Kidney (tissue), 14 donors: ENCODE measurements around the gene CLEC7A. TPM values are rescaled to one million over a fixed set of nuclear protein-coding genes. Genes with fewer than 3 reads are reported as not detected.

Experiments
- DNase-seq, 5 donors: peaks; one replicate each; pipeline ENCODE4 v3.0.0-alpha.2; 2013 to 2020
- FAIRE-seq: peaks from 2 replicates; lab custom pipeline; 2012; peaks lifted over from hg19 to GRCh38; lab: Jason Lieb, UNC
- H3K27ac ChIP-seq, 2 donors: one replicate each; pipeline ENCODE4 v1.7.0; 2013; ENCODE audit warnings: low read depth in 2 of 2, low read length in 2 of 2, inconsistent platforms in 1 of 2
- H3K27me3 ChIP-seq: one replicate; pipeline ENCODE4 v1.7.1; 2013; ENCODE audit warnings: low read length, inconsistent platforms; ENCODE audit not compliant: control insufficient read depth, insufficient read depth
- H3K36me3 ChIP-seq, 3 donors: one replicate each; pipeline versions ENCODE4 v1.7.0 to v1.7.1; 2013; ENCODE audit warnings: low read length in 3 of 3, control low read depth in 1 of 3, inconsistent platforms in 1 of 3; ENCODE audit not compliant: insufficient read depth in 3 of 3, control insufficient read depth in 2 of 3
- H3K4me1 ChIP-seq, 3 donors: one replicate each; pipeline versions ENCODE4 v1.7.0 to v1.7.1; 2013; ENCODE audit warnings: low read length in 3 of 3, inconsistent platforms in 1 of 3, low read depth in 1 of 3; ENCODE audit not compliant: control insufficient read depth in 2 of 3, insufficient read depth in 2 of 3
- H3K4me3 ChIP-seq, 3 donors: one replicate each; pipeline versions ENCODE4 v1.7.0 to v1.8.1; 2013; ENCODE audit warnings: low read length in 3 of 3, control low read depth in 1 of 3, inconsistent platforms in 1 of 3
- H3K9ac ChIP-seq, 3 donors: one replicate each; pipeline versions ENCODE4 v1.7.0 to v1.7.1; 2013; ENCODE audit warnings: low read length in 3 of 3, control low read depth in 1 of 3, inconsistent platforms in 1 of 3
- H3K9me3 ChIP-seq, 3 donors: one replicate each; pipeline versions ENCODE4 v1.7.0 to v1.7.1; 2013; ENCODE audit warnings: low read length in 3 of 3, control low read depth in 1 of 3, inconsistent platforms in 1 of 3; ENCODE audit not compliant: control insufficient read depth in 2 of 3, insufficient read depth in 1 of 3
- intact Hi-C: fragments of 100-400 bp; cut with DNase I; formaldehyde crosslinking; loops from one replicate; pipeline ENCODE4 v1.11.1; 2022
- polyA plus RNA-seq: library from polyadenylated mRNA; stranded (reverse); fragments of 350-450 nt; fragmentation: Illumina TruSeq; extraction: RNeasy Lipid Tissue Mini Kit (QIAGEN cat#74804); gene quantifications from one replicate; pipeline ENCODE4 v1.2.3, GENCODE V29; 2014; ENCODE audit warnings: low read depth, low replicate concordance; ENCODE audit not compliant: insufficient read depth
- total RNA-seq: library from RNA; stranded (reverse); fragmentation: NEBNext Ultra II Directional; extraction: Animal tissue kit (Norgen Biotek cat#: 25700); gene quantifications from one replicate; pipeline ENCODE4 v1.2.1, GENCODE V29; 2021
- TF ChIP-seq, protein P1 (sequence below): IDR thresholded peaks from 3 replicates; pipeline ENCODE4 v1.5.1; 2012; ENCODE audit warnings: mild to moderate bottlenecking, moderate library complexity, borderline replicate concordance; ENCODE audit not compliant: insufficient read depth; ENCODE audit errors: extremely low read depth
- donor health status: control.
- donor health status: control.
- donor health status: control.
- donor health status: control.
- donor health status: control.
- donor health status: DM: yes; HTN: yes; CAD: no.
- donor health status: Normal renal cell carcinoma (clear cell type).

The CLEC7A gene
- total and polyA plus RNA-seq, 2 donors from 2014 or later: 0.43 to 20.0 TPM

DNA sequence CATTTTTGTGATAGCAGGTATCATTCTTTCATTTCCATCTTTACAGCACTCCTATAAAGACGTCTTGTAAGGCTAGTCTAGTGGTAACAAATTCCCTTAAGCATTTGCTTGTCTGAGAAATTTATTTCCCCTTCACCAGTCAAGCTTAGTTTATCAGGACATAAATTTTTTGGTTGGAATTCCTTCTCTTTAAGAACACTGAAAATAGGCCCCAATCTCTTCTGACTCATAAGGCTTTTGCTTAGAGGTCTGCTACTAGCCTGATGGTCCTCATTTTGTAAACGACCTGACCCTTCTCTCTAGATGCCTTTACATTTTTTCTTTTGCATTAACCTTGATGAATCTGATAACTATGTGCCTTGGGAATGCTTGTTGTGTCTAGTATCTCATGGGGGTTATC is 21.6 kb upstream of the CLEC7A start:
- Histone ChIP-seq H3K27ac (no peak overlapping the region), H3K4me1 (peaks cover 0 to 6% (median 2%) of the 10 kb centered on the region in 3 donors), H3K36me3 (no peaks in the 10 kb centered on the region), H3K4me3 (no peak overlapping the region), H3K9me3 (no peaks in the 10 kb centered on the region), H3K9ac (no peak overlapping the region), H3K27me3 (no peaks in the 10 kb centered on the region)
- DNase-seq (no peak), FAIRE-seq (no peak)
- intact Hi-C loops: no loop called here
- TF ChIP-seq, protein P1, sequence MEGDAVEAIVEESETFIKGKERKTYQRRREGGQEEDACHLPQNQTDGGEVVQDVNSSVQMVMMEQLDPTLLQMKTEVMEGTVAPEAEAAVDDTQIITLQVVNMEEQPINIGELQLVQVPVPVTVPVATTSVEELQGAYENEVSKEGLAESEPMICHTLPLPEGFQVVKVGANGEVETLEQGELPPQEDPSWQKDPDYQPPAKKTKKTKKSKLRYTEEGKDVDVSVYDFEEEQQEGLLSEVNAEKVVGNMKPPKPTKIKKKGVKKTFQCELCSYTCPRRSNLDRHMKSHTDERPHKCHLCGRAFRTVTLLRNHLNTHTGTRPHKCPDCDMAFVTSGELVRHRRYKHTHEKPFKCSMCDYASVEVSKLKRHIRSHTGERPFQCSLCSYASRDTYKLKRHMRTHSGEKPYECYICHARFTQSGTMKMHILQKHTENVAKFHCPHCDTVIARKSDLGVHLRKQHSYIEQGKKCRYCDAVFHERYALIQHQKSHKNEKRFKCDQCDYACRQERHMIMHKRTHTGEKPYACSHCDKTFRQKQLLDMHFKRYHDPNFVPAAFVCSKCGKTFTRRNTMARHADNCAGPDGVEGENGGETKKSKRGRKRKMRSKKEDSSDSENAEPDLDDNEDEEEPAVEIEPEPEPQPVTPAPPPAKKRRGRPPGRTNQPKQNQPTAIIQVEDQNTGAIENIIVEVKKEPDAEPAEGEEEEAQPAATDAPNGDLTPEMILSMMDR: no peak

DNA sequence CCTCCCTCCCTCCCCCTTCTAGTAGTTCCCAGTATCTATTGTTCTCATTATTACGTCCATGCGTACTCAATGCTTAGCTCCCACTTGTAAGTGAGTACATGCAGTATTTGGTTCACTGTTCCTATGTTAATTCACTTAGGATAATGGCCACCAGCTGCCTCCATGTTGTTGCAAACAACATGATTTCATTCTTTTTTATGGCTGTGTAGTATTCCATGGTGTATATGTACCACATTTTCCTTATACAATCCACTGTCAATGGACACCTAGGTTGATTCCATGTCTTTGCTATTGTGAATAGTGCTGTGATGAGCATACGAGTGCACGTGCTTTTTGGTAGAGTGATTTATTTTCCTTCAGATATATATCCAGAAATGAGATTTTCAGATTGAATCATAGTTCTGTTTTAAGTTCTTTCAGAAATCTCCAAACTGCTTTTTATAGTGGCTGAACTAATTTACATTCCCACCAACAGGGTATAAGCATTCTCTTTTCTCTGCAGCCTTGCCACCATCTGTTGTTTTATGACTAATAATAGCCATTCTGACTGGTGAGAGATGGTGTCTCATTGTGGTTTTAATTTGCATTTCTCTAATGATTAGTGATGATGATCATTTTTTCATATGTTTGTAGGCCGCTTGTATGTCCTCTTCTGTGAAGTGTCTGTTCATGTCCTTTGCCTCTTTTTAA is 17.9 kb upstream of the CLEC7A start:
- H3K9ac ChIP-seq: no peak overlapping the region
- H3K27me3 ChIP-seq: no peaks in the 10 kb centered on the region
- DNase-seq (no peak), FAIRE-seq (no peak)
- no peak overlapping the region for H3K27ac ChIP-seq
- no peaks in the 10 kb centered on the region for H3K36me3 ChIP-seq
- no peaks in the 10 kb centered on the region for H3K9me3 ChIP-seq
- no peaks in the 10 kb centered on the region for H3K4me1 ChIP-seq
- intact Hi-C loops: no loop called here
- TF ChIP-seq, protein P1: no peak
- no peak overlapping the region for H3K4me3 ChIP-seq

DNA sequence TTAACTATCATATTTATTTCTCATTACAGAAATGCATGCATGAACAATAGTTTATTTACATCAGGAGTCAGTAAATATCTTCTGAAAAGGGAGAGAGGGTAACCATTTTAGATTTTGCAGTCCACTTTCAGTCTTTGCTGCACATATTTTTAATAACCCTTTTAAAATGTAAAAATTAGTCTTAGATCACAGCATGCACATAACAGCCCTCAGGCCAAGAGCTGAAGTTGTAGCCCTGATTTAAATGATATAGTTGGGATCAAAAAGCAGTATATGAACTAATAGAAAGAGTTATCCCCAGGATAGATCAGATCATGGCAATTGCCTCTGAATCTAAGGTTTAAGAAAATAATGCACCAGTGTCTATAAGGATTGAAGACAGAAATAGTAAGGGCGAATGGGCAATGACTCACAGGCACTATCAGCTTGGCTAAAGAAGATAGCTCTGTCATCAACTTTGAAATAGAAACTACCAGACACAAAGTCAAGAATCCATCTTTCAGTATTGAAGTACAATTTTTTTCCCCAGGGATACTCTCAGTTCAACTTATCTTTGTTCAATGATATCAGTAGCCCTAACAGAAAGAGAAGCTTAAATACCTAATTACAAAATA is 13.1 kb upstream of the CLEC7A start:
- Histone ChIP-seq H3K4me3 (no peak overlapping the region), H3K27me3 (no peaks in the 10 kb centered on the region), H3K9me3 (no peaks in the 10 kb centered on the region), H3K9ac (no peak overlapping the region), H3K27ac (no peak overlapping the region), H3K36me3 (no peaks in the 10 kb centered on the region), H3K4me1 (no peaks in the 10 kb centered on the region)
- FAIRE-seq: no peak
- intact Hi-C loops: no loop called here
- TF ChIP-seq, protein P1: no peak
- DNase-seq: no peak
